Uterus (tissue), 2 donors: ENCODE measurements around the gene ELMO1.

ENCODE experiments used
- CTCF ChIP-seq, 4 experiments: fragments of 200-600 bp in 2 of 4; fragments of 450-650 bp in 2 of 4; sonication (generic) in 2 of 4; IDR thresholded peaks; one replicate each; pipeline ENCODE4 v1.5.1; 2016 to 2019; ENCODE audit warnings: antibody characterized with exemption in 4 of 4, mild to moderate bottlenecking in 2 of 4, moderate library complexity in 1 of 4
- POLR2A ChIP-seq, 2 donors: fragments of 450-650 bp; IDR thresholded peaks; one replicate each; pipeline ENCODE4 v1.6.1; 2016; ENCODE audit warnings: antibody characterized with exemption in 2 of 2, mild to moderate bottlenecking in 1 of 2, moderate library complexity in 1 of 2

GRCh38 chr7:37068902-37069301 lies 379.8 kb downstream of the ELMO1 start:
- no peak for TF ChIP-seq POLR2A (IDR thresholded peaks at IDR 0.05)
- TF ChIP-seq CTCF (IDR thresholded peaks at IDR 0.05): no peak
